ENCODE measurements around the gene TMEM61. TPM values are rescaled to one million over a fixed set of nuclear protein-coding genes. Genes with fewer than 3 reads are reported as not detected.
"Not testable (repeated sequence)": the region's sequence is repeated elsewhere in the genome, so short reads cannot be mapped to it uniquely, and the experiment has no call there.

TMEM61 gene
- not detected for total RNA-seq
- long read RNA-seq: 0 reads

DNA sequence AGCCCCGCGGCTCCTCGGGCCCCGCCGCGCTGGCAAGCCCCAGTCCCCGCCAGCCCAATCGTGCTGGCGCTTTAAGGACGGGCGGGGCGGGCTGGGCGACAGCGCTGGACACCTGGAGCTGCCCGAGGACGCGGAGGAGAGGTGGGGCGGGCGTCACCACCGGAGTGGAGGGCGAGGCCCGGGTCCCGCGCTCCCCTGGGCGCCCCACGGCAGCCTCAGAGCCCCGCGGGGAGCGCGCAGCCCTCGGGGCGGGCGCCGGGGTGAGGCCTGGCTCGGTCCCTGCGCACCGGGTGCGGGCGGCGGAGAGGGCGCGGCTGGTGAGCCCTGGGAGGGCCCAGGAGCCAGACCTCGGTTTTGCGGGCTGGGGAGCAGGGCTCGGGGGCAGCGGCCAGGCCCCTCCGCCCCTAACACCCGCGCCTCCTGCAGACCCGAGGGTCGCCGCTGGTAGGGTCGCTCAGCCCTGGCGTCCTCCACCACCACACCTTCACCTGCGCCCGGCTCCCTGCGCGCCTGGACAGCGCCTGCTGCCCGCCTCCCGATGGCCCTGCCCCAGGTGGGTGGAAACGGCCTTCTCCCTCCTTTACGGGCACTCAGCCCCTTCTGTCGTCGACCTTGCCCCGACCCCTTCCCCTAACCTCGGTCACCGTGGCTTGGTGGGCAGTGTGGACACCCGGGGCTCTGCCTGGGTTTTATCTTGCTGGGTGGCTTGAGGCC, at the start of gene TMEM61:
TSS of gene TMEM61 (plus strand) at position 101 of the 714 bp plus-strand sequence. CDS start at position 539, 438 bp downstream.
- DNase-seq (ENCODE audit: missing footprints) (no peak), ATAC-seq (peak; percentile 65)
- intact Hi-C loops (cut with DNase I): no loop called here

DNA sequence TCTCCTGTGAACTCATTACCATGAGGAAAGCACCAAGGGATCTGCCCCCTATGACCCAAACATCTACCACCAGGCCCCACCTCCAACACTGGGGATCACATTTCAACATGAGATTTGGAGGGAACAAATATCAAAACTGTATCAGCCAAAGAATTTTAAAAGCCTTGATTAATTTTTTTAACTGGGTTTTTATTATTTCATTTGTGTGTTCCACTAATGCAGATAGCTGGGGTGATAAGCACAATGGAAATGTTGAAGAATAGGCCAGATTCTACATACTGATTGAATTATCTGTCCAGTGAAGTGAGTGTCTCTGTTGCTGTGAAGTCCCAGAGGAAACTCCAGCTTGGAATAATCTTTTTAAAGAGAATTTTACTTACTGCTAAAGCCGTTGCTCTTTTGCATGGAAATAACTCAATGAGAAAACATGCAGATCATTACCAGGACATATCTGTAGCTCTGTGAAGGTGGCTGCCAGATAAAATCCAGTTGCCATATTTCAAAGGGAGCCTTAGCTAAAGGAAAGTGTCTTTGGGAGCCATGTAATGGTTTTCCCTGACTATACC, 49.1 kb upstream of the TMEM61 start:
- ATAC-seq: no peak
- intact Hi-C loops (cut with DNase I): no loop called here

DNA sequence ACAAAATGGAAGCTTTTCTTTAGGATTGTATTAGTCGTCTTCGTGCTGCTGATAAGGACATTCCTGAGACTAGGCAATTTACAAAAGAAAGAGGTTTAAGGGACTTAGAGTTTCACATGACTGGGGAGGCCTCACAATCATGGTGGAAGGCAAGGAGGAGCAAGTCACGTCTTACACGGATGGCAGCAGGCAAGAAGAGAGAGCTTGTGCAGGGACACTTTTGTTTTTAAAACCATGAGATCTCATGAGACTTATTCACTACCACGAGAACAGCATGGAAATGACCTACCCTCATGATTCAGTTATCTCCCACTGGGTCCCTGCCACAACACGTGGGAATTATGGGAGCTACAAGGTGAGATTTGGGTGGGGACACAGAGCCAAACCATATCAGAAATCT, 46.3 kb upstream of the TMEM61 start:
- ATAC-seq; intact Hi-C loops (cut with DNase I); DNase-seq (ENCODE audit: missing footprints): not testable (repeated sequence)

More for the DNA sequence above, 49.1 kb upstream of the TMEM61 start:
- no peak for DNase-seq (ENCODE audit: missing footprints)

DNA sequence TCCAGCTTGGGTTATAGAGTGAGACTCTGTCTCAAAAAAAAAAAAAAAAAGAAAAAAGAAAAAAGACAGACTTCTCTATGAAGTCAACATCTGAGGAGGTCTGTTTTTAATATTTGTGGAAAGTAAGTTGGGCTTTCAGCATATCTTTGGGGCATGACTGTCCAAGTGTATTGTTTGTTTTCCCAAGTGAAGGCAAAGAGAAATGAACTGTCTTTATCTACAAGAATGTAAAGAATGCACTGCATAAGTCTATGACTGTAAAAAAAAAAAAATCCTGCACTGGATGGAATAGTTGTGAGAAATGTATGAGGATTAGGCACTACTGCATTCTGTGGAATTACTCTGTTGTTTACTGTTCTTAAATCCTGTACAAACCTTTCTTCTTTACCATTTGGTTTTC, 45.6 kb upstream of the TMEM61 start:
- ATAC-seq (no peak), DNase-seq (ENCODE audit: missing footprints) (no peak)
- intact Hi-C loops (cut with DNase I): no loop called here

DNA sequence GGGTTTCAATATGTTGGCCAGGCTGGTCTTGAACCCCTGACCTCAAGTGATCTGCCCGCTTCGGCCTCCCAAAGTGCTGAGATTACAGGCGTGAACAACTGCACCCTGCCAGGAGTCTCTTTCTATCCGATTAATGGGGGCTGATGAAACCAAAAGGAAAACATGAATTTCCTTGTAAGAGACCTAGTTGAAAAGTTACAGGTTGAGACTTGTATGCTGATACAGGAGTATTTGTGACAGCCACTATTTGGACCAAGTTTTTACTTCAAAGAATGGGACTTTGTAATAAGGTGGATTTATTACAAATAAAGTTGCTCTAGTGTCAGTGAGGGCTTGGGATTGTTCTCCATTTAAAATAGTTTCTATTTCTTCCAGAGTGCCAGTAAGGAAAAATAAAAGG, 43.6 kb upstream of the TMEM61 start:
- intact Hi-C loops (cut with DNase I): no loop called here
- DNase-seq (ENCODE audit: missing footprints) (no peak), ATAC-seq (no peak)

DNA sequence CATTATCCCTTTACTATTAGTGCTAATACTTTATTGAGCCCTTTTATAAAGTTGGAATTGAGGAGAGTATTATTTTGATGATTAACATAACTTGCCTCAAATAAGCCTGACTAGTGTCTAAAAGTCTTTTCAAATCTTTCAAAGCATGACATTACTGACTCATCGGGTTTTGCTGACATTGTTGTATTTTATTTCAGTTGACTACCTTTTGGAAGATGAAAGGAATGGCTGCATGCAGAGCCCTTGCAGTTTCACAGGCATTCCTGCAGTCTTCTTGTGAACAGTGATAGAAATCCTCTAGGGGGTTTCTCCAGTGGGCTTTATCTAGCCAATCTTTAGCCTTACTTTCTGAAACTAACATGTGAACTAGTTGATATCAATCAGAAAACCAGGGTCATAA, 43.0 kb upstream of the TMEM61 start:
- intact Hi-C loops (cut with DNase I): no loop called here
- DNase-seq (ENCODE audit: missing footprints) (no peak), ATAC-seq (no peak)

DNA sequence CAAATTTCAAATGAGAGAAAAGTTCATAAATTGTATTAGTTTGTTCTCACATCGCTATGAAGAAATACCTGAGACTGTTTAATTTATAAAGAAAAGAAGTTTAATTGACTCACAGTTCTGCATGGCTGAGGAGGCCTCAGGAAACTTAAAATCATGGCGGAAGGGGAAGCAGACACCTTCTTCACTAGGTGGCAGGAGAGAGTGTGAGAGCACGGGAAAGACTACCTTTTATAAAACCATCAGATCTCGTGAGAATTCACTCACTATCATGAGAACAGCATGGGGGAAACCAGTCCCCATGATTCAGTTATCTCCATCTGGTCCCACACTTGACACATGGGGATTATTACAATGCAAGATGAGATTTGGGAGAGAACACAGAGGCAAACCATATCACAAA, 41.5 kb upstream of the TMEM61 start:
- intact Hi-C loops (cut with DNase I); ATAC-seq; DNase-seq (ENCODE audit: missing footprints): not testable (repeated sequence)

DNA sequence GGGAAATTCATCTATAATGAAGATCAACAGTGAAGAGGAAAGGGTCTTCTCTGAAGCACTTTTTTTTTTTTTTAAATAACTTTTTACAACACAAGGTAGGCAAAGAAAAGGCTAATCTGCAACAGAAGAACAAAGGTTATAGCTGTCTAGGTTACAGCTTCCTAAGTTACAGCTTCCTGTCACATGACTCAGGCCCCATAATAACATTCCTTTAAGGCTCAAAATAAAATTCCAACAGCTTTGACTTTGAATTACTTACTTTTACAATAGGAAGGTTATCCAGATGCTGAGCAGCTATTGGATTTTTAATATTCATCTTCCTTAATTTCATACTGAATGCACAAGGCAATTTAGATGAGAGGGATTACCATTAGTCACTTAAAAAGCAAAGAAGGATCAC, 40.4 kb upstream of the TMEM61 start:
- intact Hi-C loops (cut with DNase I): no loop called here
- ATAC-seq (no peak), DNase-seq (ENCODE audit: missing footprints) (no peak)

DNA sequence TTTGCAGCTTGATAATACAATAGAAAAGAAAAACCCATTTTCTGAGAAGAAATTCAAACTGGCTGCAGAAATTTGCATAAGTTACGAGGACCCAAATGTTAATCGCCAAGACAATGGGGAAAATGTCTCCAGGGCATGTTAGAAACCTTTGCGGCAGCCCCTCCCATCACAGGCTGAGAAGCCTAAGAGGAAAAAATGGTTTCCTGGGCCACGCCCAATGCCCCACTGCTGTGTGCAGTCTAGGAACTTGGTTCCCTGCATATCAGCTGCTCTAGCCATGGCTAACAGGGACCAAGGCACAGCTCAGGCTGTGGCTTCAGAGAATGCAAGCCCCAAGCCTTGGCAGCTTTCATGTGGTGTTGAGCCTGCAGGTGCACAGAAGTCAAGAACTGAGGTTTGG, 37.5 kb upstream of the TMEM61 start:
- no peak for ATAC-seq
- no peak for DNase-seq (ENCODE audit: missing footprints)
- intact Hi-C loops (cut with DNase I): no loop called here

DNA sequence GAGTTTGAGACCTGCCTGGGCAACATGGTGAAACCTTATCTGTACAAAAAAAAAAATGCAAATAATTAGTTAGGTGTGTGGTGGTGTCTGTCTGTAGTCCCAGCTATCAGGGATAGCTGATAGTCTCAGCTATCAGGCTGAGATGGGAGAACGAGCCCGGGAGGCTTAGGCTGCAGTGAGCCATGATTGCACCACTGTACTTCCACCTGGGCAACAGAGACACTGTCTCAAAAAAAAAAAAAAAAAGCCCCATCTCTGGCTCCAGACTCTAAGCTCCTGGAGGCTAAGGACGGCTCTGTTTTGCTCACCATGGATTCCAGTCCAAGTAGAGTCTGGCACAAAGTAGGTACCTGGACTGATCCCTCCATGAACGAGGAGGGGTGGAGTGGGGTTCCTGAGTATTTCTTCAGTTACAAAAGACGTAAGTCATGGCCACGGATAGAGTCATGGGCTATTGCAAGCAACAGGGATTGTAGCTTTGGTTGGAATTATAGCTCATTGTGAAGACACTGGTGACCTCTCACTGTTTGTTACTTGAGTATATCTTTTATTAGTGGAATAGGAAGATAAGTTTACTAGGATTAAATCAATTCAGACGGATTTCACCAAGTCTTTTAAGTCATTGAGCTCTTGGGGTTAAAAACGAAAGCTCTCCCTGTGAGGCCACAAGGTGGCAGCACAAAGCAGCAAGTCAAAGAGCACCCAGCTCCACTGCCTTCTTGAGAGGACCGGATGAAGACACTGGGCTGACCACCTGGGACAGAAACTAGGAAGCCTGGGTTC, 35.6 kb upstream of the TMEM61 start:
- peak; percentile 72 for DNase-seq (ENCODE audit: missing footprints)
- ATAC-seq: peak; percentile 55
- intact Hi-C loops (cut with DNase I): loop anchor here (5.0 kb wide), 1 partner anchor 58 kb away; the partner anchor contains the start of gene DHCR24

DNA sequence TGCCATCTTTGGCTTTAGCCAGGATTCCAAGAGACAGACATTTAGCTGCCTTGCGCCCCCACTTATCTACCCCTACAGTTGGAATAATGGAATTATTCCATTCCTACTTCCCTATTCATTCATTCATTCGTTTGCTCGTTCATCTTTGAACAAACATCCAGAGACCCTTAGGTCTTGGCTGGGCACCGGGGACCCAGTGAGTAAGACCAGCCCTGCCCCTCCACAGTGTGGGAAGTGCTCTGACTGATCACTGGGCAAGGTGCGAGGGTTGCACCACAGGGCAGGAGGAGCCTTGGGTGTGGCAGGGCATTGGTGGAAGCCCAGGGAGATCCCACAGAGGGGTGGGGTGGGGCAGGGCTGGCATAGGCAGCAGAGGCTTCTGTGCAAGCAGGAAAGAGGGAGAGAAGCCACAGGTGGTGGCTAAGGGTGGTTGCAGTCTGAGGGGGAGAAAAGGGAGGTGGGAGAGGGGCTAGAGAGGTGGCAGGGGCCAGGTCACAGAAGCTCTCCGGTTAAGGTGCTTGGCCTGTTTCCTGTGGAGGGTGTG, 35.0 kb upstream of the TMEM61 start:
- DNase-seq (ENCODE audit: missing footprints) (no peak), ATAC-seq (no peak)
- intact Hi-C loops (cut with DNase I): loop anchor here (5.0 kb wide), 1 partner anchor 58 kb away; the partner anchor contains the start of gene DHCR24

DNA sequence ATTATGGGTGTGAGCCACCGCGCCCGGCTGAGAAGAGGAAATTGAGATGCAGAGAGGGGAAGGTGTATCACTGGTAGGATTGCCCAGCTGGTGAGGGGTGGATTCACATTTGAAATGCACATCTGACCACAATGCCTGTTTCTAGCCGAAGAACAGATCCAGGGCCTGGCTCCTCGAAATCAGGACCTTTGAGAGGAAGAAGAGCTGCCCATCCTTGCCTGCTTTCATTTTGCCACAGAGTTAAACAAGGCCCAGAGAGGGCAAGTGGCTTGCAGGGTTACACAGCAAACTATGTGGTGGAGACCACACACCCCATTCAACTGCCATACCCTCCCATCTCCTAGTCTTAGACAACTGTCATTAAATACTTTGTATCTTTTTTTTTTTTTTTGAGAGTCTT, 32.9 kb upstream of the TMEM61 start:
- intact Hi-C loops (cut with DNase I): loop anchor here (5.0 kb wide), 1 partner anchor 60 kb away; the partner anchor contains the start of gene DHCR24
- DNase-seq (ENCODE audit: missing footprints): no peak
- ATAC-seq: no peak

DNA sequence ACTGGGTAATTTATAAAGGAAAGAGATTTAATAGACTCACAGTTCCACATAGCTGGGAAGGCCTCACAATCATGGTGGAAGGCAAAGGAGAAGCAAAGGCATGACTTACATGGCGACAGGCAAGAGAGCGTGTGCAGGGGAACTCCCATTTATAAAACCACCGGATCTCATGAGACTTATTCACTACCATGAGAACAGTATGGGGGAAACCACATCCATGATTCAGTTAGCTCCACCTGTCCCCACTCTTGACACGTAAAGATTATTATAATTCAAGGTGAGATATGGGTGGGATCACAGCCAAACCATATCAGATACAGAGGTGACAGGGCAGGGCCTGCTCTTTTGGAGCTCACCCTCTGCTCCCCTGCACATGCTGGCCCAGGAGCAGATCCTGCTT, 31.4 kb upstream of the TMEM61 start:
- DNase-seq (ENCODE audit: missing footprints) (no peak), ATAC-seq (no peak)
- intact Hi-C loops (cut with DNase I): loop anchor here (5.0 kb wide), 1 partner anchor 62 kb away; the partner anchor contains the start of gene DHCR24

DNA sequence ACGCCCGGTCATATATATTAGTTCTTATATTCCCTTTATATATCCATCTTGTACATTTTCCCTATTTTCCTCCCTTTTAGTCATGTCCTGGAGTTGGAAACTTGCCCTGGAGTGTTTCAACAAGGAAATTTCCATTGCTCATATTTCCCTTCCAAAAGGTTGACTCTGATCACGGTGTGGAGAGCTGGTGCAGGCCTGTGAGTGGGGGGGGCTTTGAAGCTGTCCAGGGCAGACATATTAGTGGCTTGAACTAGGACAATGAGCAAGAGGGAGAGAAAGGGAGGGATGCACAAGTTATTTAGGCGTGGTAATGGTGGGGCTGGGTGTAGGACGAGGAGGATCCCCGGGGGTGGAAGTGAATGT, 30.4 kb upstream of the TMEM61 start:
- ATAC-seq: peak; percentile 27
- DNase-seq (ENCODE audit: missing footprints): no peak
- intact Hi-C loops (cut with DNase I): loop anchor here (1.0 kb wide), 2 partner anchors 46 to 72 kb away; no protein-coding TSS in a partner anchor

DNA sequence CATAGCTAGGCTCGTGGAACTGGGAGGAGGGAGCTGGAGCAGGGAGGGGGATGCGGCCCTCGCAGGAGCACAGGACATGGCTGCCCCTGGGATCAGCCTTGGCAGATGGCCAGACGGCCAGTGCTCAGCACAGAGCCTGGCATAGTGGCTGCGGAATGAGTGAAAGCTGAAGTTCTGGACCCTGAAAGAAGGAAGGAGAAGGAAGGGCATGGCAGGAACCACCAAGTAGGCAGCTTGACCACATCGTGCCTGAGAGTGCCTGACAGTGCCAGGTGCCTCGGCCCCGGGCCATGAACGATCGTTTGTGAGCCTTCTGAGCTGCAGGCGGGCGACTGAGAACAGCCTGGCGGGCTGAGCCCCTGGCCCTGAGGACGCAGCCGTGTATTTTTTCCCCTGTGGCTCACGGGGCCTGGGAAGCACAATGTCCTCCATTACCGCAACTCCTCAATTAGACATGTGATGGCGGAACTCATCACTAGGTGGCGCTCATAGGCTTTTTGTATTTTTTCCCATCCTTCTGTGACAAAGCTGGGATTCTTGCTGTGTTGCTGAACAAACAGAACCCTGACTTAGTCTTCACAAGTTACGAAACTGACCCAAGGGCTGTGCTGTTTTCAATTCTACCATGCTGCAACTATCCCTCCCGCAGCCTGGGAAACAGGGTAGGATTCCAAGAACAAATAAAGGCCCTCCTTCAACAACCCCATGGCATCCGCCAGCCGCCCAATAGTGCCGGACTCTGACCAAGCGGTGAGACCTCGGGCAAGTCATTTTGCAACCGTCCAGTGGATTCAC, 29.9 kb upstream of the TMEM61 start:
- DNase-seq (ENCODE audit: missing footprints) (peak; percentile 73), ATAC-seq (peak; percentile 91)
- intact Hi-C loops (cut with DNase I): loop anchor here (1.0 kb wide), 2 partner anchors 46 to 72 kb away; no protein-coding TSS in a partner anchor

DNA sequence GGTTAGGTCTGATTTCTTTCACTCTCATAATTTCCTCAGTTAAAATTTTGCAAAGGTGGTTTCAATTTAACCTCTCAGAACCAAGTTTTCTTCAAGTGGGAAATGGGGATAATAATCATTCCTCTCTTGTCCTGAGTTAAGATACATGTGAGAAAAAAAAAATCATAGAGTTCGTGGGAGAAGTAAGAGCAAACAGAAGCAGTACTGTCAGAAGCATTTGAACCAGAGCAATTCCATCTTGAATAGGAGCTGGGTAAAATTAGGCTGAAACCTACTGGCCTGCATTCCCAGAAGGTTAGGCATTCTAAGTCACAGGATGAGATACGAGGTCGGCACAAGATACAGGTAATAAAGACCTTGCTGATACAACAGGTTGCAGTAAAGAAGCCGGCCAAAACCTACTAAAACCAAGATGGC, 28.6 kb upstream of the TMEM61 start:
- intact Hi-C loops (cut with DNase I): no loop called here
- ATAC-seq (no peak), DNase-seq (ENCODE audit: missing footprints) (no peak)

DNA sequence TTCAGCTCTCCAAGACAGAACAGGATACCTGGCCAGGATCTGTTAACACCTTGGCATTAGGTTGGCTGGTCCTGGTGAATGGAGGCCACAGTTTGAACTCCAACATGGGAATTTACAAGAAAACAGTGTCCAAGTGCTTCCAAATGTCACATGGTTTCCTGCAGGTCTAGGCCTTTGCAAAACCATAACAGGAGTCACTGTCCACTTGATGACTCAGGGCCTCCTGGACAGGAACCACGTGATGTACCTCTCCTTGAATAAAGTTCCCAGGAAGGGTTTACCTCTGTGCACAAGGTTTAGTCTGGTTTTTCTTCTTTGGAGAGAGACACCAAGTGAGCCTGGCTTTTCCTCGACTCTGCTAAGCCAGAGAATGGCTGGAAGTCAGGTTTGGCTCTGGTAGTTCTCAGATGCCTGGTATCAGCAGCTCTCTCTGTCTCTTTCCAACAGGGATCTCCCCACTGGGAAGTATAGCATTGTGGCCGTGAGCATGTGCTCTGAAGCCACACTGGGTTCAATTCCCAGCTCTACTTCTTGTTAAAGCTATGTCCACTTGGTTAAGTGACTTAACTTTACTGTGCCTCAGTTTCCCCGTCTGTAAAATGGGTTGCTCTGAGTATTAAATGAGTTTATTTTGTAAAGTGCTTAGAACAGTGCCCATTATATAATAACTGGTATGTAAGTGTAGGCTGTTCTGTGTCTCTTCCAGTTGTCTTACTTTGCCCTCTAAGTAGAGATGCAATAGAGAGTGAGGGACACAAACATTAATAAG, 27.3 kb upstream of the TMEM61 start:
- intact Hi-C loops (cut with DNase I): no loop called here
- DNase-seq (ENCODE audit: missing footprints): no peak
- ATAC-seq: no peak

DNA sequence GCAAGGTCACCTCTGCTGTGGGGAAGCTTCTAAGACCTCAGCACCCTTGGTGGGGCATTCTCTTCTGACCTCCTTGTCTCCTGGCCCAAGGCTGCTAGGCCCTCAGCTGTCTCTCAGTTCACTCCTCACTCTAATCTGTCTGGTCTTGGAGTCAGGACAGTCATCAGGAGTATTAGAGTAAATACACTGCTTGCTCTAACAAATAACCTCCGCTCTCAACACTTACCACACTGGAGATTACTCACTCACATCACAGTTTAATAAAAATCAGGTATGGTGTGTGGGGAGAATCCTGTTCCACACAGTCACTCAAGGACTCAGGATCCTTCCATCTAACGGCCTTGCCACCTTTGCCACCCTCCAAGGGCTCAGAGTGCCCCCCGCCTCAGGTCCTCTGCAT, 26.6 kb upstream of the TMEM61 start:
- intact Hi-C loops (cut with DNase I): no loop called here
- ATAC-seq: no peak

More for the DNA sequence above, 26.6 kb upstream of the TMEM61 start:
- DNase-seq (ENCODE audit: missing footprints): no peak
